Right renal cortex interstitium (tissue), 3 donors: ENCODE data around the gene ALPP. TPM values are rescaled to one million over a fixed set of nuclear protein-coding genes. Genes with fewer than 3 reads are reported as not detected.
A peak's percentile ranks its signal among the peaks of the same experiment; 100 is the strongest.
"Not testable (repeated sequence)": the region's sequence is repeated elsewhere in the genome, so short reads cannot be mapped to it uniquely, and the experiment has no call there.

Experiments used
- DNase-seq, 3 donors: peaks; one replicate each; pipeline ENCODE4 v3.0.0-alpha.2; 2013; ENCODE audit warnings: low read depth in 3 of 3, low spot score in 2 of 3
- polyA plus RNA-seq, 3 donors: library from polyadenylated mRNA; unstranded; fragments of 120-200 nt; gene quantifications; one replicate each; pipeline ENCODE4 v1.2.1, GENCODE V29; 2013; ENCODE audit not compliant: insufficient read length in 3 of 3

Gene ALPP
- under 1 TPM in 1 of 3 donors, not detected in 2; 0.06 TPM for polyA plus RNA-seq

- DNase-seq: not testable (repeated sequence)
Measured at GRCh38 chr2:232378735-232379151, at the start of gene ALPP. TSS of gene ALPP (plus strand) at chr2:232378751. CDS start at chr2:232378803, 52 bp downstream.

- no peak for DNase-seq
Measured at GRCh38 chr2:232329716-232330067, 48.9 kb upstream of the ALPP start.

GRCh38 chr2:232330068-232330999, 48.2 kb upstream of the ALPP start:
- no peak for DNase-seq

- peak in 2 of 3 donors; percentile 34 to 43 for DNase-seq
Measured at GRCh38 chr2:232331061-232331460, 47.5 kb upstream of the ALPP start.

- DNase-seq: not testable (repeated sequence)
Measured at GRCh38 chr2:232331641-232332040, 46.9 kb upstream of the ALPP start.

- not testable (repeated sequence) for DNase-seq
Measured at GRCh38 chr2:232332244-232332939, 46.2 kb upstream of the ALPP start.

GRCh38 chr2:232332940-232333259, 45.7 kb upstream of the ALPP start:
- no peak for DNase-seq

GRCh38 chr2:232333361-232334135, 45.0 kb upstream of the ALPP start:
- no peak for DNase-seq

- not testable (repeated sequence) for DNase-seq
Measured at GRCh38 chr2:232334136-232334884, 44.2 kb upstream of the ALPP start.

GRCh38 chr2:232334885-232335205, 43.7 kb upstream of the ALPP start:
- not testable (repeated sequence) for DNase-seq

- not testable (repeated sequence) for DNase-seq
Measured at GRCh38 chr2:232335206-232335858, 43.2 kb upstream of the ALPP start.

GRCh38 chr2:232335859-232336215, 42.7 kb upstream of the ALPP start:
- no peak for DNase-seq

- DNase-seq: no peak
Measured at GRCh38 chr2:232336241-232336736, 42.3 kb upstream of the ALPP start.

- no peak for DNase-seq
Measured at GRCh38 chr2:232336981-232337720, 41.4 kb upstream of the ALPP start.

- not testable (repeated sequence) for DNase-seq
Measured at GRCh38 chr2:232338094-232338758, 40.3 kb upstream of the ALPP start.

GRCh38 chr2:232338759-232339106, 39.8 kb upstream of the ALPP start:
- DNase-seq: no peak

GRCh38 chr2:232339121-232340081, 39.1 kb upstream of the ALPP start:
- no peak for DNase-seq
